GM12872 (cell line): ENCODE measurements around the gene ST6GALNAC4.

ENCODE experiments used
- TF ChIP-seq, protein P1 (sequence below): IDR thresholded peaks from 3 replicates; pipeline ENCODE4 v1.5.1; 2011; ENCODE audit warnings: low read depth, mild to moderate bottlenecking, low read length, moderate library complexity; ENCODE audit not compliant: insufficient read depth

ST6GALNAC4 gene, protein sequence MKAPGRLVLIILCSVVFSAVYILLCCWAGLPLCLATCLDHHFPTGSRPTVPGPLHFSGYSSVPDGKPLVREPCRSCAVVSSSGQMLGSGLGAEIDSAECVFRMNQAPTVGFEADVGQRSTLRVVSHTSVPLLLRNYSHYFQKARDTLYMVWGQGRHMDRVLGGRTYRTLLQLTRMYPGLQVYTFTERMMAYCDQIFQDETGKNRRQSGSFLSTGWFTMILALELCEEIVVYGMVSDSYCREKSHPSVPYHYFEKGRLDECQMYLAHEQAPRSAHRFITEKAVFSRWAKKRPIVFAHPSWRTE

DNA sequence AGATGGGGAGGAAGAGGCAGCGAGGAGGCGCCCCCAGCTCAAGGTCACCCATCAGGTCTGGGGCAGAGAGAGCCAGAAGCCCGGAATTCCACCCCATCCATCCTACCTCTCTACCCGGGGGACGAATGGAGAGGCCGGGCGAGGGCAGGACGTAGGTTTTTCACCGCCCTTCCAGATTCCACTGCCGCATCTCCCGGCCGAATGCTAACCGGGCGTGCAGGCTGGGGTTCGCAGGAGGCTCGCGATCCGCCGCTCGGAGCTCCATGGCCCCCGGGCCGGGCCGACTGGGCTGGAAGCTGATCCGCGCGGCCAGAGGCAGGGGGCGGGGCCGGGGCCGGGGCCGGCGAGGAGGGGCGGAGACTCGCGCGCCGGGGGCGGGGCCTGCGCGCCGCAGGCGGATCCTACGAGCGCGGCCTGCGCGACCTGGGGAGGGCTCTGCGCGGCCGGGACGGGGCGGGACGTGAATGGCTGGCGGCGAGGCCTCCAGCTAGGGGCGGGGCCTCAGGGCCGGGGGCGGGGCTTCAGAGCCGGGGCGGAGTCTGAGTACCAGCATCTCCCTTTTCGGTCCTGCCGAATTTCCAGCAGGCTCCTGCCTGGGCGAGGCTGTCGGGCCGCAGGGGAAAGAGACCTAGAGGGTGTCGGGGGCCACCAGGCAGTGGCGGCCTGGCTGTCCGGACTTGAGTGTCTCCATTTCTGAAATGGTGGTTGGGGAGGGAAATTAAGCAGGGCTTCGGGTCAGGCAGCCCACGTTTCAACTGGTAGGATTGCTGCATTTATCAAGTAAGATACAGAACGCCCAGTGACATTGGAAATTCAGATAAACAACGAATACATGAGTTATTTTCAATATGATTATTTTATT lies at the start of gene ST6GALNAC4:
Gene ST6GALNAC4 (minus strand): TSS at position 322 of the 862 bp plus-strand sequence. CDS start 622 bp downstream, outside the sequence.
- TF ChIP-seq, protein P1, sequence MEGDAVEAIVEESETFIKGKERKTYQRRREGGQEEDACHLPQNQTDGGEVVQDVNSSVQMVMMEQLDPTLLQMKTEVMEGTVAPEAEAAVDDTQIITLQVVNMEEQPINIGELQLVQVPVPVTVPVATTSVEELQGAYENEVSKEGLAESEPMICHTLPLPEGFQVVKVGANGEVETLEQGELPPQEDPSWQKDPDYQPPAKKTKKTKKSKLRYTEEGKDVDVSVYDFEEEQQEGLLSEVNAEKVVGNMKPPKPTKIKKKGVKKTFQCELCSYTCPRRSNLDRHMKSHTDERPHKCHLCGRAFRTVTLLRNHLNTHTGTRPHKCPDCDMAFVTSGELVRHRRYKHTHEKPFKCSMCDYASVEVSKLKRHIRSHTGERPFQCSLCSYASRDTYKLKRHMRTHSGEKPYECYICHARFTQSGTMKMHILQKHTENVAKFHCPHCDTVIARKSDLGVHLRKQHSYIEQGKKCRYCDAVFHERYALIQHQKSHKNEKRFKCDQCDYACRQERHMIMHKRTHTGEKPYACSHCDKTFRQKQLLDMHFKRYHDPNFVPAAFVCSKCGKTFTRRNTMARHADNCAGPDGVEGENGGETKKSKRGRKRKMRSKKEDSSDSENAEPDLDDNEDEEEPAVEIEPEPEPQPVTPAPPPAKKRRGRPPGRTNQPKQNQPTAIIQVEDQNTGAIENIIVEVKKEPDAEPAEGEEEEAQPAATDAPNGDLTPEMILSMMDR = no peak

DNA sequence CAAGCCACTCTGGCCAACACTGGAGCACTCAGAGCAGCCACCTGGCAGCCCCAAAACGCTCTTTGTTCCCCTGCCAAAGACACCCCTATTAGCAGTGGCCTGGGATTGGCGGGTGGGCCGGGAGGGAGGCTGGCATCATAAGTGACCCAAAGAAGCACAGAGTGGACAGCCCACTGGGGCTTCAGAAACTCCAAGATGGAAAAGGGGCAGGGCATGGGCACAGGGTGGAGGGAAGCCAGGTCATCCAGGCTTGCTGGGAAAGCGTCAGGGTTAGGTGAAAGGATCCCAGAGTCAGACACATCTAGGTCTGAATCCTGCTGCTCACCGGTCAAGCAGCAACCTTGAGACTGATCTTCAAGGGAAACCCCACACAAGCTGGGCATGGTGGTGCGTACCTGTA lies 49.1 kb upstream of the ST6GALNAC4 start:
- TF ChIP-seq, protein P1 = no peak

DNA sequence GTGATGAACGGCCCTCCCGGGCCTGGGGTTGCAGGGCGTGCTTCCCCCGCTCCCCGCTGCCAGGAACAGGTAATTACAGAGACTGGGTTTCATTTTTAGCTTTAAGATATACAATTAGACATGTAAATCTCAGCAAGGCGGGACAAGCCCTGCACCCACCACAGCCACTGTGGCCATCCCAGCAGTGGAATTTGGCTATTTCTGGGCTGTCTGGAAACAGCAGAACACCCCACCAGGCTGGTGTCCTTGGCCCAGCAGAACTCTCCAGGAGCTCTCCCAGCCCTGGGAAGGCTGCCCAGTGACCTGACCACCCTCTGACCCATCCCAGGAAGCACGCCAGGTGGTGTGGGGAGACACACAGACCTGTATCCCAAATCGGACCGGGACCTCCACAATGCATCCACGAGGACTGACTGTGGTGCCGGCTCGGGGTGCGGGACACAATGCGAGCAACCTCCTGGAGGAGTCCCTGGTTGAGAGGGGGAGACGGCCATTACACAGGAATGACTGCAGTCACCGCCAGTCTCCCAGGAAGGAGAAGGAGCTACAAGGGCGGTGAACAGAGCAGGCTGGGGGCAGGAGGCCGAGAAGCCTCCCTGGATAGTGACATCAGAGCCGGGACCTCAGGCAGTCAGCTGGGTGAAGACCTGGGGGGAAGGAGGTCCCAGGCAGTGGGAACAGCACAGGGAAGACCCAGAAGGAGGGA lies 46.7 kb upstream of the ST6GALNAC4 start:
- TF ChIP-seq, protein P1 = no peak

DNA sequence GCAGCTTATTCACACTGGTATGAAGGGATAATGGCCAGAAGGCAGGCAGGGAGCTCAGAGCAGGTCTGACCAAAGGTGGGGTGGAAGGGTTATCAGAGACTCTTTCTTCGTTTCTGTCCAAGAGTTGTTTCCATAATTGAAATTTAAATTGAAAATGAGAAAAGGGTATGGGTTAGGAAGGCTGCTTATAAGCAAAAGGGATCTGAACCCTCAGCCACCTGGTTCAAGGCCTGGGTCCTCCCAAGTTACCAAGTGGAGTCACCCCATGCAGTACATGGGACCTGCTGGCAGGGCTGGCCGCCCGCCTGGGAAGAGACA lies 46.2 kb upstream of the ST6GALNAC4 start:
- TF ChIP-seq, protein P1 = no peak

DNA sequence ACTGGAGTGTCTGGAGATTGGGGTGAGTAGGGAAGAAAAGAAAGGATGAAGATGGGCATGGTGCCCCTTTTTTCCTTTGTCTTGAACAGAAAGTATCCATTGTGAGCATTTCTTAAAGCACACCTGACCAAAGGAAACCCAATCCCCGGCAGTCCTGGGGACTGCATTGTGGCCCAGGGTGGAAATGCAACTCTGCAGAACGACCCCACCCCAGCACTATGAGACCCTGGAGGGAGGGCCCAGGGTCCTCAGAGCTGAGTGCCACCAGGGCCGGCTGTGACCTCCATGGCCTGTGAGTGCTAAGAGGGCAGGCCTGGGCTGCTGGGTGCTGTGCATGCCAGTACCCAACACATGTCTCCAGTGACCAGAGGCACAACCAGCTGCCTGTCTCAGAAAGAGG lies 45.4 kb upstream of the ST6GALNAC4 start:
- TF ChIP-seq, protein P1 = no peak

DNA sequence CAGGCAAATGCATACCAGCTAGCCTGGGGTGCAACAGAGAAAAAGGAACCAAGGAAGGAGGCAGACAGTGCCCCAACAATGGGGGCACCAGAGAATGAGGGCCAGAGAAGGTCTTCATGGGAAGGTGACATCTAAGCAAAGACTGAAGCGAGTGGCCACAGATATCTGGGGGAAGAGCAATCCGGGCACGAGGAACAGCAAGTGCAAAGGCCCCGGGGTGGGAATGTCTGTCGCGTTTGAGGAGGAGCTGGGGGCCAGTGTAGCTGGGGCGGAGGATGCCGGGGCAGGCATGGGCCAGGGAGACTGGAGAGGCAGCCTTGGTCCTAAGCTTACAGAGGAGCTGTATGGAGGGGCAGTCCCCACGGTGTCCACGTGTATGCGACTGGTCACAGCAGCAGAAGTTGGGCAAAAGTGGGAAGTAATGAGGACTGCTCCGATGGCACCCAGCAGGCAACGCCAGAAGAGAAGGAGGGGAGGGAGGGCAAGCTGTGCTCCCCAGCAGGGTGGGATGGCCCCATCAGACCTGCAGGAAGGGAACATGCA lies 44.8 kb upstream of the ST6GALNAC4 start:
- TF ChIP-seq, protein P1 = no peak

DNA sequence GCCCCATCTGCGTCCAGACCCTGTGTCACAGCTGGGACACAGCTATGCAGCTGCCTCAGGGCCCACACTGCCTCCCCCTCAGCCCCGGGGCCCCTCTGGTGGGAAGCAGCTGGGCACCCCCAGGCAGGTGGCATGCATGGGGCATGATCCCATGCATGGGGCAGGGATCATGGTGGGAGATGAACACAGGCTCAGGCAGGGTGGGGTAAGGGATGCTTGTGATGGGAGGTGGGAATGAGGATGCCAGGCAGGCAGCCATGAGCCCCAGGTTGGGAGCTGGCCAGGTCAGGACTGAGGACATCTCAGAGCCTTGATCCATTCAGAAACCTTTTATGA lies 44.3 kb upstream of the ST6GALNAC4 start:
- TF ChIP-seq, protein P1 = no peak
